H9 (cell line): ENCODE results near the gene CLEC1B. TPM values are rescaled to one million over a fixed set of nuclear protein-coding genes. Genes with fewer than 3 reads are reported as not detected.

Experiments
- DNase-seq: peaks from one replicate; pipeline ENCODE4 v3.0.0-alpha.2; 2017
- H2AFZ ChIP-seq: one replicate; pipeline ENCODE4 v1.6.1; 2013; ENCODE audit warnings: mild to moderate bottlenecking, low read length, control low read depth, moderate library complexity
- H2AK5ac ChIP-seq: 2 replicates; pipeline ENCODE4 v1.6.1; 2013; ENCODE audit warnings: low read length, control low read depth, mixed read lengths; ENCODE audit not compliant: insufficient read length
- H2BK120ac ChIP-seq: one replicate; pipeline ENCODE4 v1.6.1; 2013; ENCODE audit warnings: low read depth, mild to moderate bottlenecking, low read length, control low read depth, inconsistent platforms; ENCODE audit not compliant: poor library complexity, severe bottlenecking
- H2BK12ac ChIP-seq: 2 replicates; pipeline ENCODE4 v1.6.1; 2013; ENCODE audit warnings: low read length, control low read depth, mixed read lengths, low read depth; ENCODE audit not compliant: insufficient read length
- H2BK15ac ChIP-seq: 2 replicates; pipeline ENCODE4 v1.6.1; 2013; ENCODE audit warnings: low read depth, low read length, control low read depth
- H2BK20ac ChIP-seq: one replicate; pipeline ENCODE4 v1.6.1; 2013; ENCODE audit warnings: low read depth, mild to moderate bottlenecking, low read length, control low read depth, inconsistent platforms; ENCODE audit not compliant: poor library complexity, severe bottlenecking
- H2BK5ac ChIP-seq: 2 replicates; pipeline ENCODE4 v1.6.1; 2013; ENCODE audit warnings: low read length, control low read depth, mixed read lengths; ENCODE audit not compliant: insufficient read length
- H3K14ac ChIP-seq: 2 replicates; pipeline ENCODE4 v1.6.1; 2013; ENCODE audit warnings: low read length, control low read depth; ENCODE audit not compliant: insufficient read depth
- H3K18ac ChIP-seq: 2 replicates; pipeline ENCODE4 v1.6.1; 2013; ENCODE audit warnings: low read depth, mild to moderate bottlenecking, mixed read lengths, low read length, control low read depth; ENCODE audit not compliant: insufficient read length
- H3K23ac ChIP-seq: 2 replicates; pipeline ENCODE4 v1.6.1; 2013; ENCODE audit warnings: low read length, control low read depth, mixed read lengths, low read depth; ENCODE audit not compliant: insufficient read length
- H3K23me2 ChIP-seq: 2 replicates; pipeline ENCODE4 v1.6.1; 2013; ENCODE audit warnings: low read depth, mild to moderate bottlenecking, mixed read lengths, low read length, control low read depth; ENCODE audit not compliant: insufficient read length, poor library complexity, severe bottlenecking
- H3K27ac ChIP-seq: 2 replicates; pipeline ENCODE4 v1.5.1; 2013; ENCODE audit warnings: low read length, control low read depth, mixed read lengths, low read depth; ENCODE audit not compliant: insufficient read length
- H3K27me3 ChIP-seq: 2 replicates; pipeline ENCODE4 v1.6.1; 2013; ENCODE audit warnings: low read length, control low read depth, inconsistent platforms; ENCODE audit not compliant: insufficient read depth
- H3K4ac ChIP-seq: 2 replicates; pipeline ENCODE4 v1.6.1; 2013; ENCODE audit warnings: low read depth, mild to moderate bottlenecking, control low read depth, inconsistent platforms, low read length, moderate library complexity
- H3K4me1 ChIP-seq: 2 replicates; pipeline ENCODE4 v1.6.1; 2013; ENCODE audit warnings: low read length, control low read depth, inconsistent platforms; ENCODE audit not compliant: insufficient read depth
- H3K4me2 ChIP-seq: 2 replicates; pipeline ENCODE4 v1.6.1; 2013; ENCODE audit warnings: low read length, control low read depth, mixed read lengths; ENCODE audit not compliant: insufficient read length, insufficient read depth
- H3K56ac ChIP-seq: 2 replicates; pipeline ENCODE4 v1.6.1; 2013; ENCODE audit warnings: low read depth, mild to moderate bottlenecking, mixed read lengths, low read length, control low read depth; ENCODE audit not compliant: insufficient read length
- H3K79me1 ChIP-seq: 2 replicates; pipeline ENCODE4 v1.6.1; 2013; ENCODE audit warnings: low read depth, mild to moderate bottlenecking, moderate library complexity, low read length, control low read depth, inconsistent platforms; ENCODE audit not compliant: insufficient read depth, poor library complexity, severe bottlenecking
- H3K79me2 ChIP-seq: 2 replicates; pipeline ENCODE4 v1.6.1; 2013; ENCODE audit warnings: low read length, control low read depth, inconsistent platforms; ENCODE audit not compliant: insufficient read depth
- H3K9ac ChIP-seq: 2 replicates; pipeline ENCODE4 v1.6.1; 2013; ENCODE audit warnings: low read length, control low read depth, mixed read lengths; ENCODE audit not compliant: insufficient read length; ENCODE audit errors: extremely low read depth
- H3K9me3 ChIP-seq: one replicate; pipeline ENCODE4 v1.6.1; 2013; ENCODE audit warnings: low read depth, low read length, inconsistent platforms; ENCODE audit not compliant: control insufficient read depth
- H3T11ph ChIP-seq: one replicate; pipeline ENCODE4 v1.6.1; 2013; ENCODE audit warnings: mild to moderate bottlenecking, low read length, control low read depth, inconsistent platforms
- H4K20me1 ChIP-seq: one replicate; pipeline ENCODE4 v1.6.1; 2013; ENCODE audit not compliant: control insufficient read depth, insufficient read length, insufficient read depth
- H4K5ac ChIP-seq: 2 replicates; pipeline ENCODE4 v1.6.1; 2013; ENCODE audit warnings: low read depth, mild to moderate bottlenecking, mixed read lengths, low read length, control low read depth; ENCODE audit not compliant: insufficient read length
- H4K8ac ChIP-seq: replicated peaks from 2 replicates; pipeline ENCODE4 v1.6.1; 2013; ENCODE audit warnings: low read length, control low read depth, mixed read lengths, low read depth; ENCODE audit not compliant: insufficient read length
- H4K91ac ChIP-seq: 2 replicates; pipeline ENCODE4 v1.6.1; 2013; ENCODE audit warnings: low read depth, mild to moderate bottlenecking, moderate library complexity, mixed read lengths, low read length, control low read depth; ENCODE audit not compliant: insufficient read length
- H3K27ac Mint-ChIP-seq, 3 experiments: 2 replicates in 2 of 3; 3 replicates in 1 of 3; pipeline ENCODE4 v1.8.0; 2020 to 2021; ENCODE audit warnings: mixed read lengths in 3 of 3, mild to moderate bottlenecking in 1 of 3, moderate library complexity in 1 of 3
- H3K27me3 Mint-ChIP-seq: 2 replicates; pipeline ENCODE4 v1.8.0; 2021; ENCODE audit warnings: low read depth, mild to moderate bottlenecking, moderate library complexity, mixed read lengths
- H3K36me3 Mint-ChIP-seq, 3 experiments: 2 replicates in 2 of 3; 3 replicates in 1 of 3; pipeline ENCODE4 v1.8.0; 2020 to 2021; ENCODE audit warnings: low read depth in 3 of 3, mixed read lengths in 3 of 3; ENCODE audit not compliant: insufficient read depth in 1 of 3
- H3K4me1 Mint-ChIP-seq, 2 experiments: 2 replicates each; pipeline ENCODE4 v1.8.0; 2020; ENCODE audit warnings: mixed read lengths in 2 of 2
- H3K4me3 Mint-ChIP-seq, 2 experiments: 2 replicates in 1 of 2; 3 replicates in 1 of 2; pipeline ENCODE4 v1.8.0; 2020 to 2021; ENCODE audit warnings: mild to moderate bottlenecking in 2 of 2, mixed read lengths in 2 of 2, moderate library complexity in 1 of 2
- H3K9me3 Mint-ChIP-seq, 2 experiments: 2 replicates in 1 of 2; 3 replicates in 1 of 2; pipeline ENCODE4 v1.8.0; 2020; ENCODE audit warnings: mild to moderate bottlenecking in 2 of 2, mixed read lengths in 2 of 2, moderate library complexity in 1 of 2
- CTCF ChIP-seq: fragments of 200-600 bp; sonication (generic); conservative IDR thresholded peaks from 3 replicates; pipeline ENCODE4 v1.8.0; 2021; ENCODE audit warnings: antibody characterized with exemption, mild to moderate bottlenecking
- WGBS: extraction: QIAGEN DNeasy Blood & Tissue Kit; methylation state at CpG from one replicate; pipeline ENCODE4 v1.1.7; 2013; ENCODE audit warnings: missing lambda C conversion rate, low lambda C conversion rate, mixed read lengths; ENCODE audit not compliant: insufficient read length; ENCODE audit errors: extremely low coverage; 5-methylcytosine and 5-hydroxymethylcytosine counted together
- total RNA-seq: library from RNA; stranded (reverse); gene quantifications from 2 replicates; pipeline ENCODE4 v1.2.1, GENCODE V29; 2021

Gene CLEC1B
- total RNA-seq, 1 experiment from 2014 or later, result not detected

GRCh38 chr12:10030446-10030845, 31.5 kb upstream of the CLEC1B start, which contains the start of gene CLEC9A:
TSS of gene CLEC9A (plus strand) at chr12:10030682. CDS start at chr12:10052688, 22,006 bp downstream.
- Histone ChIP-seq H2AFZ (no peak within 1 kb of the TSS), H4K5ac (no peak within 1 kb of the TSS), H3T11ph (peak within 1 kb of the TSS; percentile 84), H2AK5ac (no peak within 1 kb of the TSS), H2BK15ac (no peak within 1 kb of the TSS), H2BK5ac (no peak within 1 kb of the TSS), H4K8ac (no peak within 1 kb of the TSS), H3K9me3 (no peaks in the 10 kb centered on the region), H3K4ac (no peak within 1 kb of the TSS; the same call in 1 of the 2 replicates), H2BK12ac (no peak within 1 kb of the TSS), H3K56ac (no peak within 1 kb of the TSS), H4K91ac (no peak within 1 kb of the TSS), H4K20me1 (no peaks in the 10 kb centered on the region), H3K4me1 (peaks cover 5% of the 10 kb centered on the region), H3K27me3 (no peaks in the 10 kb centered on the region), H3K23ac (no peak within 1 kb of the TSS), H3K23me2 (no peaks in the 10 kb centered on the region), H3K79me2 (no peaks in the 10 kb centered on the region), H3K4me2 (no peak within 1 kb of the TSS), H3K18ac (no peak within 1 kb of the TSS), H3K27ac (peak within 1 kb of the TSS; percentile 42), H3K79me1 (no peaks in the 10 kb centered on the region), H2BK20ac (no peak within 1 kb of the TSS), H2BK120ac (peak within 1 kb of the TSS; percentile 92), H3K14ac (no peak within 1 kb of the TSS), H3K9ac (no peak within 1 kb of the TSS)
- Mint-ChIP-seq H3K4me3 (no peak within 1 kb of the TSS), H3K4me1 (peaks cover 3 to 14% of the 10 kb centered on the region in 2 experiments; a peak in 2 of 4 replicates), H3K36me3 (peaks cover 2 to 7% (median 2%) of the 10 kb centered on the region in 3 experiments; a peak in 3 of 7 replicates), H3K27ac (peak within 1 kb of the TSS; percentile 8 to 77 (median 48); a peak in 4 of 7 replicates), H3K27me3 (no peaks in the 10 kb centered on the region), H3K9me3 (peaks cover 0 to 14% of the 10 kb centered on the region in 2 experiments; a peak in 3 of 5 replicates)
- DNase-seq, result no peak
- no peak for TF ChIP-seq CTCF
- no CpG with 5 or more reads among the region's 14 CpGs for WGBS
